GM12892 (cell line): ENCODE measurements around the gene SLC22A3.
"Not testable (repeated sequence)": the region's sequence is repeated elsewhere in the genome, so short reads cannot be mapped to it uniquely, and the experiment has no call there.

Source experiments
- POLR2A ChIP-seq: IDR thresholded peaks from 2 replicates; pipeline ENCODE4 v1.6.1; 2011; ENCODE audit warnings: low read depth, low read length, control low read depth
- POLR2AphosphoS5 ChIP-seq: IDR thresholded peaks from 2 replicates; pipeline ENCODE4 v1.6.1; 2011; ENCODE audit warnings: low read depth, low read length, control low read depth

DNA sequence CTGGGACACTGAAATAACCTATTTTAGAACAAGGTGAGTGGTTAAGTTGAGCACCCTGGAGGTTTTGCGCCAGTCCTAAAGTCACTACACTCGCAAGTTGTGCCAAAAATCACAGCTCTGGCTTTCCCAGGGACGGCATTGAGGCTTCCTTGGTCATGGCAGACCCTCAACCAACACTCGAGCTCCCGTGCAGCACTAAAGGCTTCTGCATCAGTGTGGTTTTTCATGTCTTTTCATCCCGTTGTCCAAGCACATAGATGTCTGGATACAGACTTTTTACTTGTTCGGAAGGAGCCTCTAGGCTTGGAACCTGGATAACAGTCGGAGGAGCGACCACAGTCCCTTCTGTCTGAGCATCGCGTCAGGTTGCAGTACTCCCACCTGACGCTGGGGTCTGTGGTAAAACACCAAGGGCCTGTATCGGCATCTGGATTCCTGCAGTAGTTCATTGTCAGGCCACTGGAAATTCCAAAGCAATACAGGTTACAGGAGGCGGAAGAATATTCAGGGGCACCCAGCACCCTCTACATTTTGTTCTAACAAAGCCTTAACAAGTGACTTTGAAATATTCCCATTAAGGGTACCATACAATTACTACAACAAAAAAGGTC lies 119.2 kb downstream of the SLC22A3 start:
- TF ChIP-seq POLR2A, POLR2AphosphoS5: not testable (repeated sequence)
